Liver (tissue), 9 donors: ENCODE results near the gene AHNAK2. TPM values are rescaled to one million over a fixed set of nuclear protein-coding genes. Genes with fewer than 3 reads are reported as not detected.

Experiments used
- DNase-seq: peaks from one replicate; pipeline ENCODE4 v3.0.0-alpha.2; 2017; ENCODE audit warnings: low spot score
- H3K27ac ChIP-seq, 2 donors: one replicate each; pipeline ENCODE4 v1.7.0; 2013; ENCODE audit warnings: inconsistent platforms in 2 of 2, low read length in 2 of 2, control low read depth in 1 of 2, low read depth in 1 of 2, mild to moderate bottlenecking in 1 of 2
- H3K27me3 ChIP-seq, 4 donors: one replicate each; pipeline versions ENCODE4 v1.6.1 to v1.7.0; 2013; ENCODE audit warnings: low read length in 3 of 4, inconsistent platforms in 1 of 4, mild to moderate bottlenecking in 1 of 4, moderate library complexity in 1 of 4; ENCODE audit not compliant: control insufficient read depth in 4 of 4, insufficient read depth in 4 of 4
- H3K36me3 ChIP-seq, 4 donors: one replicate each; pipeline versions ENCODE4 v1.6.1 to v1.7.0; 2013; ENCODE audit warnings: low read length in 3 of 4, mild to moderate bottlenecking in 3 of 4, low read depth in 1 of 4, moderate library complexity in 1 of 4; ENCODE audit not compliant: control insufficient read depth in 4 of 4, insufficient read depth in 3 of 4
- H3K4me1 ChIP-seq, 4 donors: one replicate each; pipeline versions ENCODE4 v1.6.1 to v1.7.0; 2013; ENCODE audit warnings: low read length in 3 of 4, mild to moderate bottlenecking in 3 of 4, moderate library complexity in 1 of 4; ENCODE audit not compliant: control insufficient read depth in 4 of 4, insufficient read depth in 4 of 4
- H3K4me3 ChIP-seq, 3 donors: one replicate each; pipeline versions ENCODE4 v1.6.1 to v1.7.0; 2013; ENCODE audit warnings: low read length in 3 of 3, control low read depth in 1 of 3, low read depth in 1 of 3, mild to moderate bottlenecking in 1 of 3
- H3K9ac ChIP-seq, 2 donors: one replicate each; pipeline ENCODE4 v1.7.0; 2013; ENCODE audit warnings: low read length in 2 of 2, mild to moderate bottlenecking in 2 of 2, moderate library complexity in 2 of 2, control low read depth in 1 of 2, low read depth in 1 of 2
- H3K9me3 ChIP-seq, 4 donors: one replicate each; pipeline versions ENCODE4 v1.6.1 to v1.7.0; 2013; ENCODE audit warnings: low read length in 3 of 4; ENCODE audit not compliant: control insufficient read depth in 4 of 4
- ATF3 ChIP-seq: IDR thresholded peaks from 2 replicates; pipeline ENCODE4 v1.6.1; 2016; ENCODE audit warnings: antibody characterized with exemption
- EGR1 ChIP-seq, 2 donors: IDR thresholded peaks; 2 replicates each; pipeline ENCODE4 v1.6.1; 2016 to 2018; ENCODE audit warnings: antibody characterized with exemption in 2 of 2, low read depth in 2 of 2
- FOXA2 ChIP-seq: IDR thresholded peaks from 2 replicates; pipeline ENCODE4 v1.6.1; 2016; ENCODE audit warnings: antibody characterized with exemption
- GABPA ChIP-seq, 2 donors: IDR thresholded peaks in 1 of 2; conservative IDR thresholded peaks in 1 of 2; 2 replicates each; pipeline ENCODE4 v1.6.1; 2016; ENCODE audit warnings: antibody characterized with exemption in 2 of 2, mild to moderate bottlenecking in 1 of 2, moderate library complexity in 1 of 2
- HNF4A ChIP-seq, 2 donors: conservative IDR thresholded peaks; 2 replicates each; pipeline ENCODE4 v1.6.1; 2016; ENCODE audit warnings: antibody characterized with exemption in 2 of 2, mild to moderate bottlenecking in 2 of 2
- NR2F2 ChIP-seq: IDR thresholded peaks from 2 replicates; pipeline ENCODE4 v1.6.1; 2016; ENCODE audit warnings: antibody characterized with exemption
- RAD21 ChIP-seq, 2 donors: IDR thresholded peaks; 2 replicates each; pipeline ENCODE4 v1.6.1; 2016; ENCODE audit warnings: antibody characterized with exemption in 2 of 2, mild to moderate bottlenecking in 2 of 2
- RXRA ChIP-seq, 2 donors: IDR thresholded peaks; 2 replicates each; pipeline ENCODE4 v1.6.1; 2017 to 2018; ENCODE audit warnings: antibody characterized with exemption in 2 of 2, mild to moderate bottlenecking in 1 of 2
- SP1 ChIP-seq: IDR thresholded peaks from 2 replicates; pipeline ENCODE4 v1.6.1; 2018; ENCODE audit warnings: antibody characterized with exemption, mild to moderate bottlenecking
- TAF1 ChIP-seq: conservative IDR thresholded peaks from 2 replicates; pipeline ENCODE4 v1.6.1; 2016; ENCODE audit warnings: antibody characterized with exemption, mild to moderate bottlenecking
- YY1 ChIP-seq: IDR thresholded peaks from 2 replicates; pipeline ENCODE4 v1.6.1; 2016; ENCODE audit warnings: antibody characterized with exemption, mild to moderate bottlenecking
- WGBS: extraction: QIAGEN DNeasy Blood & Tissue Kit; methylation state at CpG from one replicate; pipeline ENCODE4 v1.1.7; 2013; 5-methylcytosine and 5-hydroxymethylcytosine counted together
- polyA plus RNA-seq, 2 donors: library from polyadenylated mRNA; stranded (reverse) in 1 of 2; unstranded in 1 of 2; fragments of 200-250 nt in 1 of 2; fragments of >200 nt in 1 of 2; fragmentation: Nextera tagmentation in 1 of 2; extraction: Ambion mirVana in 1 of 2; gene quantifications; one replicate each; pipeline versions ENCODE4 v1.2.1 to v1.2.3, GENCODE V29; 2013 to 2015
- total RNA-seq, 2 donors: library from RNA; depleted of rRNA; stranded (reverse); fragments of >200 nt; gene quantifications; one replicate each; pipeline ENCODE4 v1.2.3, GENCODE V29; 2014
- TF ChIP-seq, protein P1 (sequence below): IDR thresholded peaks from 2 replicates; pipeline ENCODE4 v1.6.1; 2016; ENCODE audit warnings: antibody characterized with exemption
- TF ChIP-seq, protein P2 (sequence below): IDR thresholded peaks from 2 replicates; pipeline ENCODE4 v1.6.1; 2016; ENCODE audit warnings: antibody characterized with exemption
- donor health status: healthy.
- donor health status: healthy.
- donor health status: healthy.
- donor health status: healthy.
- donor health status: healthy.

The AHNAK2 gene
- total and polyA plus RNA-seq, 4 donors = 0.05 to 2.6 (median 1.2) TPM

- Histone ChIP-seq H3K4me3 (no peak overlapping the region), H3K9ac (no peak overlapping the region), H3K27me3 (no peaks in the 10 kb centered on the region), H3K36me3 (no peaks in the 10 kb centered on the region), H3K4me1 (peaks cover 5 to 10% (median 8%) of the 10 kb centered on the region in 4 donors), H3K9me3 (no peaks in the 10 kb centered on the region), H3K27ac (no peak overlapping the region)
- DNase-seq = no peak
- WGBS = 95% methylated on average over 6 of the region's 6 CpGs
- TF ChIP-seq, protein P1, sequence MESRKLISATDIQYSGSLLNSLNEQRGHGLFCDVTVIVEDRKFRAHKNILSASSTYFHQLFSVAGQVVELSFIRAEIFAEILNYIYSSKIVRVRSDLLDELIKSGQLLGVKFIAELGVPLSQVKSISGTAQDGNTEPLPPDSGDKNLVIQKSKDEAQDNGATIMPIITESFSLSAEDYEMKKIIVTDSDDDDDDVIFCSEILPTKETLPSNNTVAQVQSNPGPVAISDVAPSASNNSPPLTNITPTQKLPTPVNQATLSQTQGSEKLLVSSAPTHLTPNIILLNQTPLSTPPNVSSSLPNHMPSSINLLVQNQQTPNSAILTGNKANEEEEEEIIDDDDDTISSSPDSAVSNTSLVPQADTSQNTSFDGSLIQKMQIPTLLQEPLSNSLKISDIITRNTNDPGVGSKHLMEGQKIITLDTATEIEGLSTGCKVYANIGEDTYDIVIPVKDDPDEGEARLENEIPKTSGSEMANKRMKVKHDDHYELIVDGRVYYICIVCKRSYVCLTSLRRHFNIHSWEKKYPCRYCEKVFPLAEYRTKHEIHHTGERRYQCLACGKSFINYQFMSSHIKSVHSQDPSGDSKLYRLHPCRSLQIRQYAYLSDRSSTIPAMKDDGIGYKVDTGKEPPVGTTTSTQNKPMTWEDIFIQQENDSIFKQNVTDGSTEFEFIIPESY = no peak
- TF ChIP-seq, protein P2, sequence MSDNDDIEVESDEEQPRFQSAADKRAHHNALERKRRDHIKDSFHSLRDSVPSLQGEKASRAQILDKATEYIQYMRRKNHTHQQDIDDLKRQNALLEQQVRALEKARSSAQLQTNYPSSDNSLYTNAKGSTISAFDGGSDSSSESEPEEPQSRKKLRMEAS = no peak
- TF ChIP-seq NR2F2 (no peak), YY1 (no peak), ATF3 (no peak), SP1 (no peak)
Observed at GRCh38 chr14:105025429-105025828, 47.3 kb upstream of the AHNAK2 start.

DNA sequence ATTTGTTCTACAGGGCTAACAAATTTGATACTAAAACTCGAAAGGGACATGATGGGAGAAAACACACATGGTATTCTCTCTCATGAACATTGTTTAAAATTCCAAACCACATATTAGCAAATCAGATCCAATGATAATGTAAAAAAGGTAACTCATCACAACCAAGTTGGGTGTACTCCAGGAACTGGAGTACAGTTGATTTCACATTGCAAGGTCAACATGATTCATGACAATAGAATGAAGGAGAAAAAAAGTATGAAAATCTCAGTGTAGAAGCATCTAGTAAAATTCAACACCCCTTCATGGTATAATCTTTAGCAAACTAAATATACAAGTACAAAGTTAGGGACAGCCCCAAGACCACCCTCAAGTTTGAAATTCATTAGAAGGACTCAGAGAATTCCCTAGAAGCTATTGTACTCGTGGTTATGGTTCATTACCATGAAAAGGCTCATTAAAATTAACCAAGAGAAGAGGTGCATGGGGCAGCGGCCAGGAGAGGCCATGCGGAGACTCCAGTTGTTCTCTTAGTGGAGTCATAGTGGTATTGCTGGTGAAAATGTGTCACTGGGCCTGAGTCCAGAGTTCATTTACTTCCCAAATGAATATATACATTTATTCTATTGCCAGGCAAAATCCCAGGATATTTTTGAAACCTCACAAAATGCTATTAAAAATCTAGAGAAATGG, 45.8 kb upstream of the AHNAK2 start:
- 77% methylated on average over 4 of the region's 4 CpGs for WGBS
- no peaks in the 10 kb centered on the region for H3K9me3 ChIP-seq
- no peaks in the 10 kb centered on the region for H3K27me3 ChIP-seq
- H3K4me1 ChIP-seq = peaks cover 7 to 19% (median 14%) of the 10 kb centered on the region in 4 donors
- H3K36me3 ChIP-seq = no peaks in the 10 kb centered on the region
- no peak overlapping the region for H3K27ac ChIP-seq
- no peak for DNase-seq
- TF ChIP-seq NR2F2 (no peak), YY1 (no peak)
- H3K9ac ChIP-seq = no peak overlapping the region
- no peak overlapping the region for H3K4me3 ChIP-seq

- H3K27me3 ChIP-seq = no peaks in the 10 kb centered on the region
- no peak overlapping the region for H3K27ac ChIP-seq
- DNase-seq = no peak
- WGBS = 85% methylated on average over 11 of the region's 11 CpGs
- H3K9me3 ChIP-seq = no peaks in the 10 kb centered on the region
- H3K36me3 ChIP-seq = no peaks in the 10 kb centered on the region
- H3K9ac ChIP-seq = no peak overlapping the region
- TF ChIP-seq EGR1 (IDR thresholded peaks at IDR 0.05; ENCODE audit: low read depth in 2 of 2) = no peak
- TF ChIP-seq GABPA (IDR thresholded peaks at IDR 0.05 in 1 of 2, conservative IDR thresholded peaks at IDR 0.05 in 1 of 2) = no peak
- no peak for TF ChIP-seq RAD21 (IDR thresholded peaks at IDR 0.05)
- TF ChIP-seq FOXA2 = no peak
- TF ChIP-seq, protein P2 = no peak
- TF ChIP-seq TAF1 = no peak
- no peak for TF ChIP-seq HNF4A (conservative IDR thresholded peaks at IDR 0.05)
- no peak for TF ChIP-seq SP1
- TF ChIP-seq ATF3 = no peak
- no peak for TF ChIP-seq RXRA (IDR thresholded peaks at IDR 0.05)
- H3K4me1 ChIP-seq = peaks cover 7 to 19% (median 14%) of the 10 kb centered on the region in 4 donors
- no peak overlapping the region for H3K4me3 ChIP-seq
Observed at GRCh38 chr14:105023144-105023543, 45.0 kb upstream of the AHNAK2 start.
